Left lung (tissue), 10 donors: ENCODE results near the gene LRRC2. TPM values are rescaled to one million over a fixed set of nuclear protein-coding genes. Genes with fewer than 3 reads are reported as not detected.

Source experiments
- ATAC-seq: fragments of 200-7000 bp; cut with Tn5 transposase; one replicate; pipeline ENCODE4 v1.9.1; 2020; ENCODE audit warnings: moderate library complexity
- DNase-seq, 4 donors: peaks; one replicate each; pipeline ENCODE4 v3.0.0-alpha.2; 2013 to 2020
- H3K27ac ChIP-seq, 2 donors: fragments of 200-600 bp; sonication (generic) in 1 of 2; one replicate each; pipeline versions ENCODE4 v1.5.0 to v1.8.0; 2020 to 2021
- H3K27me3 ChIP-seq, 2 donors: fragments of 200-600 bp; sonication (generic) in 1 of 2; one replicate each; pipeline versions ENCODE4 v1.5.0 to v1.8.0; 2020 to 2021
- H3K36me3 ChIP-seq, 2 donors: fragments of 200-600 bp; sonication (generic) in 1 of 2; one replicate each; pipeline versions ENCODE4 v1.5.0 to v1.8.0; 2020 to 2021
- H3K4me1 ChIP-seq, 2 donors: fragments of 200-600 bp; one replicate each; pipeline ENCODE4 v1.8.0; 2021
- H3K4me3 ChIP-seq, 2 donors: fragments of 200-600 bp; sonication (generic) in 1 of 2; one replicate each; pipeline versions ENCODE4 v1.5.0 to v1.8.0; 2020 to 2021; ENCODE audit warnings: mild to moderate bottlenecking in 1 of 2
- H3K9me3 ChIP-seq, 2 donors: fragments of 200-600 bp; sonication (generic) in 1 of 2; one replicate each; pipeline versions ENCODE4 v1.5.0 to v1.8.0; 2020 to 2021
- intact Hi-C, 2 donors: fragments of 100-400 bp; cut with DNase I; formaldehyde crosslinking; loops; one replicate each; pipeline versions ENCODE4 v1.11.2 to v1.14.2; 2022
- polyA plus RNA-seq, 6 donors: library from polyadenylated mRNA; unstranded; fragments of 120-200 nt; gene quantifications; one replicate each; pipeline ENCODE4 v1.2.1, GENCODE V29; 2013; ENCODE audit not compliant: insufficient read length in 6 of 6
- total RNA-seq, 2 donors: library from RNA; stranded (reverse); fragmentation: NEBNext Ultra II Directional; extraction: Animal tissue kit (Norgen Biotek cat#: 25700); gene quantifications; one replicate each; pipeline ENCODE4 v1.2.1, GENCODE V29; 2021
- TF ChIP-seq, protein P1 (sequence below), 2 donors: fragments of 200-600 bp; sonication (generic) in 1 of 2; IDR thresholded peaks; one replicate each; pipeline versions ENCODE4 v1.5.0 to v1.8.0; 2021; ENCODE audit warnings: antibody characterized with exemption in 2 of 2
- donor health status: DM: no; HTN: yes; CAD: no.
- donor health status: DM: no; HTN: no; CAD: no.

LRRC2 gene
- total and polyA plus RNA-seq, 8 donors = 0.36 to 0.47 (median 0.45) TPM

DNA sequence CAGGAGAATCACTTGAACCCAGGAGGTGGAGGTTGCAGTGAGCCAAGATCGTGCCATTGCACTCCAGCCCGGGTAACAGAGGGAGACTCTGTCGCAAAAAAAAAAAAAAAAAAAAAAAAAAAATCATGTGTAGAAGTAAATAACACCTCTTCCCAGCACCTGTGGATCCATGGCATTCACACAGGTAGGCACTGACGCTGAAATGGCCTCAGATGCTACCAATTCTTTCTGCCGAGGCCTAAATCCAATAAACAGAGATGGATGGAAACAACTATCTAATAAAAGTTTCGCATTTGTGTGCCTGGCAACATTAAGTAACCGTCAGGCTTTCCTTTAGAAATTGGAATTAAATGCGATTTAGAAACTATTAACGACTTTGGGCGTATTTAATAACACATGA, 10.3 kb upstream of the LRRC2 start:
- DNase-seq (no peak), ATAC-seq (no peak)
- no peak overlapping the region for H3K4me3 ChIP-seq
- peaks cover 0 to 7% of the 10 kb centered on the region in 2 donors for H3K4me1 ChIP-seq
- no peak overlapping the region for H3K27ac ChIP-seq
- TF ChIP-seq, protein P1, sequence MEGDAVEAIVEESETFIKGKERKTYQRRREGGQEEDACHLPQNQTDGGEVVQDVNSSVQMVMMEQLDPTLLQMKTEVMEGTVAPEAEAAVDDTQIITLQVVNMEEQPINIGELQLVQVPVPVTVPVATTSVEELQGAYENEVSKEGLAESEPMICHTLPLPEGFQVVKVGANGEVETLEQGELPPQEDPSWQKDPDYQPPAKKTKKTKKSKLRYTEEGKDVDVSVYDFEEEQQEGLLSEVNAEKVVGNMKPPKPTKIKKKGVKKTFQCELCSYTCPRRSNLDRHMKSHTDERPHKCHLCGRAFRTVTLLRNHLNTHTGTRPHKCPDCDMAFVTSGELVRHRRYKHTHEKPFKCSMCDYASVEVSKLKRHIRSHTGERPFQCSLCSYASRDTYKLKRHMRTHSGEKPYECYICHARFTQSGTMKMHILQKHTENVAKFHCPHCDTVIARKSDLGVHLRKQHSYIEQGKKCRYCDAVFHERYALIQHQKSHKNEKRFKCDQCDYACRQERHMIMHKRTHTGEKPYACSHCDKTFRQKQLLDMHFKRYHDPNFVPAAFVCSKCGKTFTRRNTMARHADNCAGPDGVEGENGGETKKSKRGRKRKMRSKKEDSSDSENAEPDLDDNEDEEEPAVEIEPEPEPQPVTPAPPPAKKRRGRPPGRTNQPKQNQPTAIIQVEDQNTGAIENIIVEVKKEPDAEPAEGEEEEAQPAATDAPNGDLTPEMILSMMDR (IDR thresholded peaks at IDR 0.05) = no peak
- peaks cover 0 to 20% of the 10 kb centered on the region in 2 donors for H3K27me3 ChIP-seq
- intact Hi-C loops = no loop called here
- no peaks in the 10 kb centered on the region for H3K36me3 ChIP-seq
- H3K9me3 ChIP-seq = no peaks in the 10 kb centered on the region

DNA sequence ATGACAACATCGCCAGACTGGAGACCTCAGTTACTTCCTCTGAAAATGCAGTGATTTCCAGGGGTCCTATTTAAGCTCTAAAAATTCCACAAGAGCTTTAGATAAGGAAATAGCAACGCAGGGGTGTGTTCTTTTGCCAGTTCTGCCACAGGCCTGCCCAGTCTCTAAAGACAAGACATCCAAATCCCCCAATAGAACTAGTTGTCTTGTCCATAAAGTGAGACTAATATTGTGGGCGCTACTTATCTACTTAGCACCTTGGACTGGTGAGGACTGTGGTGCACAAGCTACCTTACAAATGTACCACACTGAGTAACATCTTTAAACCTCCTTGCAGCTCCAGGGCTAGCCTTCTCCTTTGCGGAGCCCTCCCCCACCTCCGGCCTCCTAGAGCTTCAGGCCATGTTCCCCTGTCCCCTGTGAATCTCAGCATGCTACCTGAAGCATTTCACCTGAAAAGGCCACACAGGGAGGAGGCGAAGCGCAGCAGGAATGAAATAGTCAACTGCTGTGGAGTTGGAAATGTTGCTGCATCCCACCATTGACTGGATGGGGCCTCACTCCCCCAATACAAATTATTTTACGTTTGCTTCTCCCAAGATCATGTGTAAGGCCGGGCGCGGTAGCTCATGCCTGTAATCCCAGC, 9.6 kb upstream of the LRRC2 start:
- no peak for ATAC-seq
- intact Hi-C loops = no loop called here

DNA sequence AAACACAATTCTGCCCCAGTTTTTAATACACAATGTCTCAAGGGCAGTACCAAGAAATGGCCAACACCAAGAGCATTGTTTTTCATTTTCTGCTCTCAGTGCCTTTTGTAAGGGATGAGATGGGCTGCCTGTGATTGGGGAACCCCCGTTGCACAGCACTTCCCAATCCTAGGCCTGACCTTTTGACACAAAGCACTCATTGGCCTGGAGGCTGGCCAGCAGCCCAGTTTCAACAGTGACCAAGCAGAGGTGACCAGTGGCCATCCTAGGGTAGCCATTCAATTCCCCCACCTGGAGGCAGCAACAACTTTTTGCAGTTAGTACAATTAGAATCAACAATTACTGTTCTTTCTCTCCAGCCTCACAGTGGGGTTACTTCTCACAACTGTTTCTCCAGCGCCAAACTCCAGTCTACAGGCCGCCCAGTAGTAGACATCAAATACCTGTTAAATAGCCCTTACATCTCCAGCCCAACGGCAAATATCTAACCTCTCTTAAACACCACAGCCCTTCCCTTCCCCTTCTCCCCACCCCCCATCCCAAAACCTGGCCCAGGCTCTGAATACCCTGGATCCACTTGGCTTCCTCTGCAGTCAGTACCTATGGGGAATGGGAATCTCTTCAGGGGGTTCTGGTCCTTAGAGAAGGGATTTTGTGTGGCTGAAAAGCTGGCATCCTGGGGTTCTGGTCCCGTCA, 8.9 kb upstream of the LRRC2 start:
- intact Hi-C loops = no loop called here
- TF ChIP-seq, protein P1 (IDR thresholded peaks at IDR 0.05) = no peak
- DNase-seq (no peak), ATAC-seq (no peak)
- Histone ChIP-seq H3K4me1 (peaks cover 0 to 7% of the 10 kb centered on the region in 2 donors), H3K27me3 (peaks cover 0 to 20% of the 10 kb centered on the region in 2 donors), H3K27ac (no peak overlapping the region), H3K9me3 (no peaks in the 10 kb centered on the region), H3K36me3 (no peaks in the 10 kb centered on the region), H3K4me3 (no peak overlapping the region)

More for the DNA sequence above, 9.6 kb upstream of the LRRC2 start:
- peaks cover 0 to 20% of the 10 kb centered on the region in 2 donors for H3K27me3 ChIP-seq
- H3K9me3 ChIP-seq = no peaks in the 10 kb centered on the region
- H3K4me3 ChIP-seq = no peak overlapping the region
- TF ChIP-seq, protein P1 (IDR thresholded peaks at IDR 0.05) = no peak
- no peak for DNase-seq
- peaks cover 0 to 7% of the 10 kb centered on the region in 2 donors for H3K4me1 ChIP-seq
- no peaks in the 10 kb centered on the region for H3K36me3 ChIP-seq
- no peak overlapping the region for H3K27ac ChIP-seq

DNA sequence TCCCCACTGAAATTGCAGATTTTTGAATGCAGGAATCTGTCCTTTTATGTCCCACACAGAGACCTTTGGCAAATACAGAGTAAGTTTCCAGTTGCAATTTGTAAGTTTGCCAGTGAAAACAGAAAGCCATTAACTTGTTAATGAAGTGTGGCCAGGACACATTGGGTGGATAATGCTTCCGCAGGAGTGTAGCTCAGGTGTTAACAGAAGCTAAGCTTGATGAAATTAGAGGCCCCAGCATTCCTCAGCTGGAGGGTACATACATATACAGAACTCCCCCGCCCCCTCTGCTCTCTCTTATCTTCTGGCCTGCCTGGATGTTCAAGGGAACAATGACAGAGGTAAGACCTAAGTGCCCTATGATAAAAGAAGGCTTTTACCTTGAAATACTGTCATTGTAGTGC, 8.1 kb upstream of the LRRC2 start:
- no peaks in the 10 kb centered on the region for H3K9me3 ChIP-seq
- H3K36me3 ChIP-seq = no peaks in the 10 kb centered on the region
- TF ChIP-seq, protein P1 (IDR thresholded peaks at IDR 0.05) = no peak
- peaks cover 0 to 7% of the 10 kb centered on the region in 2 donors for H3K4me1 ChIP-seq
- ATAC-seq = no peak
- no peak overlapping the region for H3K27ac ChIP-seq
- peaks cover 0 to 20% of the 10 kb centered on the region in 2 donors for H3K27me3 ChIP-seq
- H3K4me3 ChIP-seq = no peak overlapping the region
- intact Hi-C loops = no loop called here
- DNase-seq = no peak

DNA sequence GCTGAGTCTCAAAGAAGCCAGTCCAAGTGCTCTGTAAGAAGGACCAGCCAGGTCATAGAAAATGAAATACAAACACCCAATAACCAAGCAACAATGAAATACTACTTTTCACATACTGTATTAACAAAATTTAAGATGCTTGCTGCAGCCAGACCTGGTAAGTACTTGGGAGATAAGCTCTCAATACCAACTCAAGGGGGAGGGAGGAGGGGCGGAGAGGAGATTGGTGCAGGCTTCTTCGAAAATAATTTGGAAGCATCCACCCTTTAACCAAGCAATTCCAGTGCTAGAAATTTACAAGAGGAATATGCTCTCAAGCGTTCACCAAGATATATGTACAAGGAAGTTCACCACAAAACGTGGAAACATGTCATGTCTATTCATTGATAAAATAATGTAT, 7.6 kb upstream of the LRRC2 start:
- DNase-seq = no peak
- H3K9me3 ChIP-seq = no peaks in the 10 kb centered on the region
- intact Hi-C loops = no loop called here
- no peaks in the 10 kb centered on the region for H3K36me3 ChIP-seq
- H3K4me1 ChIP-seq = peaks cover 0 to 7% of the 10 kb centered on the region in 2 donors
- H3K4me3 ChIP-seq = no peak overlapping the region
- peaks cover 0 to 20% of the 10 kb centered on the region in 2 donors for H3K27me3 ChIP-seq
- TF ChIP-seq, protein P1 (IDR thresholded peaks at IDR 0.05) = no peak
- ATAC-seq = no peak
- H3K27ac ChIP-seq = no peak overlapping the region
